HG03280 (cell line): Measurements from ENCODE around the gene NAA50.

Experiments used
- ATAC-seq: cut with Tn5 transposase; IDR thresholded peaks from one replicate; pipeline ENCODE4 v1.9.1; 2021; ENCODE audit warnings: mild to moderate bottlenecking, moderate library complexity; ENCODE audit not compliant: unreplicated experiment

Gene NAA50

DNA sequence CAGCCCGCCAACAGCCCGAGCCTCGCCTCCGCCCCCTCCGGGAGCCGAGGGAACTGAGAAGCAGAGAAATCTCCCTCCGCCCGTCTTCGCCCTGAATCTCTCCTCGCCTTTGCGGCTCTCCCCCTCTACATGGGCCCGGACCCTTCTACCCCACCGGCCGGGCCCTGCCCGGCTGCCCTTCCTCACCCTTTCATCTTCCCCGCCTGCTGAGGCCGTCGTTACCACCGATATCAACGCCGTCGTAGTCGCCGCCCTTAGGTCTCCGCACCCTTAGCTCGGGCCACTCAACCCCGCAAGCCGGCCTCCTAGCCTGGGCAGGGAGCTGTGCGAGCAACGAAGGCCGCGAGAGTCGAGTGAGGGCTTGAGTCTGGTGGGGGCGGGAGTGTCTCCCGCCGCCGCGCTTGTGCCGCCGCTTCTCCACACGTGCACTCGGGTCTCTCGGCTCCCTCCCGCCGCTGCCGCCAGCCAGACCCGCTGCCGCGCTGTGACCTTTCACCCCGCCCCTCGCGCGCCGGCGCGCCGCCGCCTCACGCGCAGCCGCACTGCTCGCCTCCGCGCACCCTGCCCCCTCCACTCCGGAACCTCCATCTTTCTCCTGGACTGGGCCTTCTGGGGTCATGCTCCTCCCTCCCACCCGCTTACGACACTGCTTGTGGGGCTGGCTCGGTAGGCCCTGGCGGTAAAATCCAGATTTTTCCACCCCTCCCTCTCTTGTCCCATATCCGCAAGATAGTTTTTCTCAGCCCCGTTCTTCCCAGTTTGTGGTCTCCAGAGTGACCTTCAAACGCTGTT is at the start of gene NAA50:
NAA50 (minus strand) TSS at position 494 of the 792 bp plus-strand sequence; CDS start at position 194, 300 bp downstream.
- peak; percentile 48 for ATAC-seq

DNA sequence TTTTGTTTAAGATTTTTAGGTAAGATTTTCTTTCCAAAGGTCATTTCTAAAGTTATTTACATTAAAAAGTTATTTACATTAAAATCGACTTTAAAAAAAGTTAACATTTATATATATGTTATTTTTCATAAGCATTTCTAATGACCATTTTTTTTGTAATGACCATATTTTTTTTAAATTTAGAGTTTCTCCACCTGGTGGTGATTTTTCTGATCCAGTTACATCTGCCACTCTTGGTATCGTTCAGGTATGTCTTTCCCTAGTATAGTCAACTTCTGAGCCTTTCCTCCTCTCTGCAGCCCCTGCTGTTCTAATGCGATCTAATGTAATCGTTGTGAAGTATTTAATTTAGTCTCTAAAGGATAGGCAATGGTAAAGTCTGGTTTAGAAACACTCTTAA is 49.6 kb upstream of the NAA50 start:
- ATAC-seq, result no peak

DNA sequence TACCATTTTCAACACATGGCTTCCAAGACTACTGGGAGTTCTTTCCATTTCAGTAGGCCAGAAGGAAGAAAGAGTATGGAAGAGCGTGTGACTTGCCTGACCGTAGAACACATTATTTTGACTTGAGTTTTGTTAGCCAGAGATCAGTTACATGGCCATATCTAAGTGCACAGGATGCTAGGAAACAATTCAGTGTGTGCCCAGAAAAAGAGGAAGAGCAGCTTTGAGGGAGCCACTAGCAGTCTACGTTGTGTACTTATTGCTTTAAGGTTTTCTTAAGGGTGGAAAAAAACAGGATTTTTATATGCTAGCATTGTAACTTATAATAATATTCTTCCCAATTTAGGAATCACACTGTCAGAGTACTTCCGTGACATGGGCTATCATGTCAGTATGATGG is 48.5 kb upstream of the NAA50 start:
- ATAC-seq, result no peak

DNA sequence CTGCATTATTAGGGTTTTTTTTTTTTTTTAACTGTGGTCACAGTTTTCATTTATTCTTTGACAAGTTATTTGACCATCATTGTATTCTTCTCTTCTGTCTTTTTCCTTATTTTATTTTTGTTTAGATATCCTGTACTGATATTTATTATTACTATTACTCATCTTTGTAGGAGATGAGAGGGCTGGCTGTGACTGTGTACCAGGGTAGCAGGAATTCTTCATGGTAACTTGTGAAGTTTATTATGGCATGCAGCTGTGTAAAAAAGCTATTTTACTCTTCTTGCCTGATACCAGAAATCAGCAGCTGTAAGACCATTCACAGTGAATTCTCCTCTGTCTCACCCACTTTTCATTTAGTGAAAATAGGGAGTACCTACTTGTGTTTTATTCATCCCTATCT is 45.3 kb upstream of the NAA50 start:
- ATAC-seq, result no peak

DNA sequence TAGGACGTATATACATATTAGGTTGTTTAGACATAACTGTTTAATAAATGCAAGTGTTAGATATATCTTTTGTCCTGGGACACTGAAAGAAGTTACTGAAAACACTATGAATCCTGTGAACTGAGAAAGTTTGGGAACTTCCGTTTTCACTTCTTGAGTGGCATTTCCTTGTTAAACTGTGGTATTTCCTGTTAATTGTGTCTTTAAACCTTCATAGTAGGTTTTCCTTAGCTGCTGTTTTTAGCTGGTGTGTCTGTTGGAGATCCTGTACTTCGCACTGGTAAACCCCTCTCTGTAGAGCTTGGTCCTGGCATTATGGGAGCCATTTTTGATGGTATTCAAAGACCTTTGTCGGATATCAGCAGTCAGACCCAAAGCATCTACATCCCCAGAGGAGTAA is 37.9 kb upstream of the NAA50 start:
- no peak for ATAC-seq

DNA sequence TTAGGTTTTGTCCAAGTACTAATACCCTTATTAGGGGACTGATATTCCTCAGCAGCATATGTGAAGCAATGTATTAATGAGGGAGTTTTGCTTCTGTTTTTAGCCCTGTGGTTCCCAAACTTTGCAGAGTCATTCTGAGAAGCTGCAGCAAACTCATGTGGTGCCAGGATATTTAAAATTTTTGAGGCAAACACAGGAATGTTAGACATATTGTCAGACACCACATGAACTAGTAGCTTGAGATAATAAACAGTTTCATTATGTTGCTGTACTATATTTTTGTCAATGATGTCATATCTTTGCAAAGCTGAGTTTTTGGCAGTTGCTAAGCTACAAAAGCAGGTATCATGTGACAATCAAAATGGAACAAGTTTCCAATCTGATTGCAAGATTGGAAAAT is 37.4 kb upstream of the NAA50 start:
- ATAC-seq, result no peak

DNA sequence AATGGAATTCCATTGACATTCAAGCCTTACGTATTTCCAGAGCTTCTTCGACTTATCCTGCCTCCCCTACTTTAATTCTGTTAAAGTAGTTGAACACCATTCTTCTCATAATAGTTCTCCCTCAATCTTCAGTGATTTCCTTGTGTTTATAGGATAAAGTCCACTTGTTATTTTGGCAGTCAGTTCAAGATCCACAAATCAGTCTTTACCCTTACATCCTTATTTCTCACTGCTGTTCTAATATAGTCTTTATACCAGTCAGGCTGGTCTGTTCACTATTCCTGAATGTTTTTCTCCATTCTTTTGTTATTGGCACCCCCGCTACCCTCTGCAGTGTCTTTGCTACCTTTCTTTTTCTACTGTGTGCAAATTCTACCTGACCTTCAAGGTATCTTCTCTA is 30.5 kb upstream of the NAA50 start:
- no peak for ATAC-seq

DNA sequence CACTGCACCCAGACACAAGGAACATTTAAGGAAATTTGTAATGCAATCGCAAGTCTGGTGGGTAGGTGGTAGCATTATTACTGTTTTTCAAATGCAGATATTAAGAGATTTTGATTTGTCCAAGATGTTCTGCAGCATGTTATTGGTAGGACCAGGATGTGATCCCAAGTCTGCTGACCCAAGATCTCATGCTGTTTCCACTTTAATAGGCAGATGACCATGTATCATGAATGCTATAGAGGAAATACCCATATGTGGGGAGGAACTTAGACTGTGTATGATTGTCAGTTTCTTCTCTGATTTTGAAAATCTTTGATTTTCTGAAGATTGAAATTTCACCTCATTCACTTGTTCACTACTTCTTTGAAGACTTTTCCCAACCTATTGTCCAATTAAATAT is 29.5 kb upstream of the NAA50 start:
- no peak for ATAC-seq

DNA sequence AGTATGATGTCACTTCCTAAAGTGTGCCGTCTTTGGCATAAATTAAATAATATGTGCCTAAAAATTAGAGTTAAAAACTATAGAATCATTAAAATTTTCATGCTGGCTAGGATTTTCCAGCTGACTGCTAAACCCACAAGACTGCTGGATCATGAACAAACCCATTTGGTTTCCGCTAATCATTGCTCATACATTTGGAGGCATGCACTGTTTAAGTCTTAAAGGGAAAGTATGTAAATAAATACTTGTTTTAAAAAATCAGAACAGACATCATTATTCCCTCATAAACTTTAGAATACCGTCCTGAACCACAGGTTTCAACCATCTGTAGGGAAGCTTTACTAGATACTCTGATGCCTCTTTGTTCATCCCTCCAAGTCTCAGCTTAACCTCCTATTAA is 27.3 kb upstream of the NAA50 start:
- ATAC-seq, result no peak

DNA sequence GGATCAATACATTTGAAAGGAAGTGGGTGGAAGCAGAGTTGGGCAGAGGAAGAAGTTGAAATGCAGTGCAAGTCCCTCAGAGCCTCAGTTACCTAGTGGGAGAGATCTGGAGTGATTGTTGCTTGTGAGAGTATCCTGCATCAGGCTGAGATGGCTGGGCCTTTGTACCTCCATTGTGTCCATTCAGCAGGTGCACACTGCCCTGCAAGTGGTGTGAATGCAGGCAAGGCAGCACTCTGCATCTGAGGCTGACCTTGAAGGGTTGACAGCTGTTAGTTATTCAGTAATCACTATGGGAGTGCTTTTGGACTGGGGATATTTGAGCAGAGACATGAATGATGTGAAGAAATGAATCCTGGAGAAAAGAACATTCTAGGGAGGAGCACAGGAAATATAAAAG is 25.9 kb upstream of the NAA50 start:
- ATAC-seq, result no peak

DNA sequence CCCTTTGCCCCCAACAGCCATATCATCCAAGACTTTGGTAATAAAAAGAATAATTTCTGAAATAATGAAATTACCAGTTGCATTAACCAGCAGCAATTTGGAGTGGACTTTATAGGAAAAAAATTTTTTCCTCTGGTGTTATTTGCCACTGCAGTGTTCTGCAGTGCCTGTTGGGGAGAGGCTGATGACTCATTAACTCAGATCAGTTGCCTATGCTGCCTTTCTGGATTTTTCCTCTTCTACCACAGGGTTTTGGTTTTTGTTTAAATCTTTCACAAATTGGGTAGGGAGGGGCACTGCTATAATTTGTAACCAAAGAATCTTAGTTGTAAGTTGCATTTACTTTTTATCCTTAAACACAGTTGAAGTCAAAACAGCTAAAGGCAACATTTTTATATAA is 23.5 kb upstream of the NAA50 start:
- ATAC-seq, result no peak

DNA sequence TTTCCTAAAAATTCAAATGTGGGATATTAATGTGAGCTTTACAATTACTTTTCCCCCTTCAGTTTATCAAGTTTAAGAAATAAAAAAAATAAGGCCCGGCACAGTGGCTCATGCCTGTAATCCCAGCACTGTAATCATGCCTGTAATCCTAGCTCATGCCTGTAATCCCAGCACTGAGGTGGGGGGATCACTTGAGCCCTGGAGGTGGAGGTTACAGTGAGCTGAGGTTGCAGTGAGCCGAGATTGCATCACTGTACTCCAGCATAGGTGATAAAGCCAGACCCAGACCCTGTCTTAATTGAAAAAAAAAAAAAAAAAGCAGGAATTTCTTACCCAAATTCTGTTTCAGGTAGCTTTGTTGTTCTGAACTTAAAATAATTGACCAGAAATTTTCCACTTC is 18.6 kb upstream of the NAA50 start:
- ATAC-seq, result no peak

DNA sequence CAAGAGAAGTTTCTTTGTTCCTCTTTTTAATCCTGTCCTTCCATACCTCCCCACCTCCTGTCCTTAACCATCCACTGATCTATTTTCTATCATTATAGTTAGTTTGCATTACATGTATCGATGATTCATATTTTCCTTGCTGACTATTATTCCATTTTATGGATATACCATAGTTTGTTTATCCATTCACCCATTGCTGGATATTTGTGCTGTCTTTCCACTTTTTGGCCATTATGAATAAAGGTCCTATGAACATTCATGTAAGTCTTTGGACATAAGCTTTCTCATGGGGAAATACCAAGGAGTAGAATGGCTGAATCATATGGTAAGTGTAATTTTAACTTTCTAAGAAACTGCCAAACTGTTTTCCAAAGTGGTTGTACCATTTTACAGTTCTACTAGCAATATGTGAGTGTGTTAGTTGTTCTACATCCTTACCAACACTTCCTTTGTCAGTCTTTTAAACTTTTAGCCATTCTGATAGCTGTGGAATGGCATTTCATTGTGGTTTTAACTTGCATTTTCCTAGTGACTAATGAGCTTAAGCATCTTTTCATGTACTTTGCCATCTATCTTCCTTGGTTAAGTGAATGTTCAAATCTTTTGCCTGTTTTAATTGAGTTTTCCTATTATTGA is 12.5 kb upstream of the NAA50 start:
- ATAC-seq, result no peak

DNA sequence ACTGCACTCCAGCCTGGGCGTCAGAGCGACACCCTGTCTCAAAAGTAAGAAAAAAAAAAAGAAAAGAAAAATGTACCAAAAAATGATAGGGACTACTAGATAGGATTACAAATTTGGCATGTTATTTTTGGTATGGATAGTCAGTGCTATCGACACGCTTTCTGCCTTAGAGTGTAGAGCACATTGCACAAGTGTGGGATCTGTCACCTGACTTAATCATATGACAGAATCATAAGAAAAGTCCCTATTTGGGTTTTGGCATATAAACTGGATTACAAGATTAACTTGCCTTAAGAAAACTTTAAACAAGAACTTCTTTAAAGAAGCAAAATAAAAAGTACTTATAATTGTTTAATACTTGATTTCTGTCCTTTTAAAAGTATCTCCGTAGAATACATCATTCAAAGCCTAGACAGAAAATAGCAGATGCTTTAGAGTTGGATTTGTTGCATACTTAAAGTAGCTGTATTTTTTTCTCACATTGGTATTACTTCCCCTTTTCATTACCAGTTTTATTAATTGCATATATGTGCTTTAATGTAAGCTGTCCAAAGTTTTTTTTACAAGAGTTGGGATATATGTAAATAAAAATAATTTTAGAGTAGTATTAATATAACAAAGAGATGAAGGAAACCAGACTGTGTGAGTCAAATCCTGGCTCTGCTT is 8.6 kb upstream of the NAA50 start:
- ATAC-seq, result no peak

DNA sequence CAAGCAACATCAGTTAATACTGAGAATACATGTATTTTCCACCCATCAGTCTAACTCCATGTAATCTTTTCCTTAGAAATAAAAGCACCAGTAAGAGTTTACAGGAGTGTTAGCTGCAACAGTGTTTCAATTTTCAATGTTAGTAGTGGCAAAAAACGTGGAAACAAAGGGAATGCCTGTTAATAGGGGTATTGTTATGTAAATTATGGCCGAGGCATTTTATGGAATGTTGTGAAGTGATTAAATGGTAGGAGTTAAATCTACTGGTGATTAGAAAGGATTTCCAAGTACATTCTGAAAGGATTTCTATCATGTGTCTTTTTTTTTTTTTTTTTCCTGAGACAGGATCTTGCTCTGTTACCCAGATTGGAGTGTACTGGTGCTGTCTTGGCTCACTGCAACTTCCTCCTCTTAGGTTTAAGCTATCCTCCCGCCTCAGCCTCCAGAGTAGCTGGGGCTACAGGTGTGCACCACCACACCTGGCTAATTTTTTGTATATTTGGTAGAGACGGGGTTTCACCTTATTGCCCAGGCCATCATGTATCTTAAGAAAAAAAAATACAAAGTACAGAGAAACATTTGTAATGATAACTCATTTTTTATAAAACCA is 7.4 kb upstream of the NAA50 start:
- ATAC-seq, result no peak

DNA sequence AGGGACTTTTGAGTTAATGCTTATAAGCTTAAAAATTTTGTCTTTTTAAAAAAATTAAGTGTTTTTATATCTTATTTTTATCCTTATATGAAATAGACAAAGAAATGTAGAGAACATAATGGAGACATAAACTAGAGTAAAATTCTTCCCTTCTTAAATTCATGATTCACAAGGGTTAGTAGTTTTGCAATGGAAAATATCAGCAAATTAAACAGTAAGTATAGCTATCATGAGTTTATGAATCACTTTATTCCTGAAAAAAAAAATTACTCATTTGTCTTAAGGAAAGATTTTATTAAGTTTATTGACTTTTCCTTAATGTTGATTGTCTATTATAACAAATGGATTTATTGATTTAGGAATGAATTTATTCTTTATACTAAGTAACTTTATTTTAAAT is 5.1 kb upstream of the NAA50 start:
- ATAC-seq, result no peak

DNA sequence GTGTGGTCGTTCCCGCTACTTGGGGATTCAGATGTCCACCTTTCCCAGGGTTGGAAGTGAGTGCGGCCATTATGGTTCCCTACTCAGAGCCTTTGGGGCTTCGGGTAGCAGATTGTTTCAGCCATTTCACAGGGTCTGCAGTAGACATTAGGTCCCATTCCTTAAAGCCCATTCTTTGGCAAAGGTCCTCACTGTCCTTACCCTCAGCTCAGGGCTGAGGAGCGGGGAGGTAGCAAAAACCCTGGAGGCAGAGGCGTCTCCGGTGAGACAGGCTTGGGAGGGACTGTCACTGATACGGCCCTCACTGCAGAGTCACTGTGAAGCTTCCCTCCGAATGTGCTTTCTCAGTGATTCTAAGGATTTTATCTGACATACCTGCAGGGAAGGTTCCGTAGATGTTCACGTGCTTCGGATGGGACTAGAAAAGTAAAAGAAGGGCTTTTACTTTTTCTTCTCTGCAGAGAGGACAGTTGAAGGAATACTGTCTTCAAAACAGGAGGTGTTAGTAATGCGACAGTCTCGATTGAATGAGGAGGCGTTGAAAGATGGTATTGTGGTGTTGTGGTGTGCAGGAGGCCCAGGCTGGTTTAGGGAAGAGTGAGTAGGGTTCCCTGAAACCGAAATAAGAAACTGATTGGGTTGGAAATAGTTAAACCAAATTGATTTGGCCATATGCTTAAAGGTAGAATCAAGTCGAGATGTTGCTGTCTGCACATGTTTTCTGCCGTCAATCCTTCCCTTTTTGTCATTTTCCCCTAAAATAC is 1.4 kb upstream of the NAA50 start:
- no peak for ATAC-seq

DNA sequence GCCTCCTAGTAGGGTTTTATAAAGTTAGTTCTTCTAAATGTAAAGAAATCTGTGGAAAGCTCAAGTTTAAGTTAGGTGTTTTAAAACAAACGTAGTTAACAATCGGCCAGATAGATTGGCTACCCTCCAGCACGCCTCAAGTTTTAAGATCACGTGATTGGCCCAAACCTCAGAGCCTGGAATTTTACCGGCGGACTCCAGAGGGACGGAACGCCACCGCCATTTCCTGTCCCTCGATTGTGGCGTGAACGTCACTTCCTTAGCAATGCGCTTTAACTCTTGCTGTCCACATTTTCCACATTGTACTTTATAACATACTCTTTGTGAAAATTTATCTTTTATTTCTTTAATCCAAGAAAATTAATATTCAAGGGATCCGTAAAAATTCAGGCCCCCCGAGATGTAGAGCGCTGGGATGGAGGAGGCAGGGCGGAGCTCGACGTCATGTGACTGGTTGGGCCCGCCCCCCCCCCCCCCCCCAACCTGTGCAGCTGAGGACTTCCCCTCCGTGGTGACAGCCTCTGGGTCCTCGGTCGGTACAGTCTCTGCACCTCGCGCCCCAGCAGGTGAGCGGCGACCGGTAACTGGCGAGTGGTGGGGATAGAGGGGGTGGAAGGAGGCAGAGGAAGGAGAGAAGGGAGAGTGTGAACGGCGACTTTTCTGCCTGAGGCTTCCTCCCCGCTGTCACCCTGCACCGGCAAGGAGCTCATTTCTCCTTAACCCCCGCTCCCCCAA is 666 bp upstream of the NAA50 start, which contains the start of gene ATP6V1A:
ATP6V1A (plus strand) TSS at position 488 of the 735 bp plus-strand sequence. CDS start 31,719 bp downstream, outside the sequence.
- ATAC-seq, result peak; percentile 43

DNA sequence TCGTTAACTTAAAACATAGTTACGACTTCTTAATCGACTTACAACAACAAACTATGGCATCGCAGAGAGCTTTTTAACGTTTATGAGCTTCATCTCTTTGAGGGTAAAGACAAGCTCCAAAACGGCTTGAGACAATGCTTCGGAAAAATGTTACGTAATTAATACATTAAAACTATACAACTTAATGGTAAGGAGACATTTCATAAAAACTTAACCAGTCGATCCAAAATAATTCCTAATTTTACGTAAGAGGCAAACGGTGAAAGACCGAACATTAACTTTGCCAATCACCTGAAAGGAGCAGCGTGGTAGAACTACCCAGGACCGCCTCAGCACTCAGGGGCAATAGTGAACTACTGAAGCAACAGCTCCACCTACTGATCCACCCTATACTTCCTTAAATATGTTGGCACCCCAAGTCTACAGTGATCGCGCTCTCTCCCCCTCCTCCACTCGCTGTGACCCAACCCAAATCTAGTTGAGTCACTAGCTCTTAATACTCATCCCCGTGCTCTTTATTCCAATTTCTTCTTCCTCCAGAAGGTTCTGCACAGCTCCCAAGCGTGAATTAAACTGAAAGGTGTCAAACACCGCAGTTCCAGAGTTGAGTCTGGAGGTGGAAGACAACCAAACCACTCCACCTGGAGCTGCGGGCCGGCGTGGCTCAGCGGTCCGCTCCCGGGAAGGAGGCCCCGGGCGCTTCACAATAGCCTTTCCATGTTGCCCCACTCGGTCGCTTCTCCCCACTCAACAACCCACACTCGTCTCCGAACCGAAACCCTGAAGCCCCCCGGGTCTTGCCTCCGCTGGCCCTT is 901 bp downstream of the NAA50 start:
- peak; percentile 58 for ATAC-seq
